Keratinocyte (primary cell): ENCODE data around the gene SLC4A1AP. TPM values are rescaled to one million over a fixed set of nuclear protein-coding genes. Genes with fewer than 3 reads are reported as not detected.

Experiments used
- DNase-seq: peaks from one replicate; pipeline ENCODE4 v3.0.0-alpha.2; 2011; ENCODE audit warnings: low read depth, missing footprints, low spot score
- FAIRE-seq: peaks from 2 replicates; lab custom pipeline; 2011; peaks lifted over from hg19 to GRCh38; lab: Jason Lieb, UNC
- H2AFZ ChIP-seq: 2 replicates; pipeline ENCODE4 v1.6.0; 2012; ENCODE audit warnings: low read length, control low read depth, inconsistent platforms; ENCODE audit not compliant: control insufficient read depth
- H3K27ac ChIP-seq: 2 replicates; pipeline ENCODE4 v1.5.1; 2011; ENCODE audit warnings: low read length; ENCODE audit not compliant: control insufficient read depth, insufficient read depth
- H3K27me3 ChIP-seq: 3 replicates; pipeline ENCODE4 v1.6.0; 2011; ENCODE audit warnings: low read length; ENCODE audit not compliant: control insufficient read depth, insufficient read depth; ENCODE audit errors: extremely low read depth
- H3K36me3 ChIP-seq, 2 experiments: 2 replicates in 1 of 2; 3 replicates in 1 of 2; pipeline ENCODE4 v1.5.1; 2011; ENCODE audit warnings: low read length in 2 of 2, mild to moderate bottlenecking in 1 of 2; ENCODE audit not compliant: control insufficient read depth in 2 of 2, insufficient read depth in 2 of 2; ENCODE audit errors: extremely low read depth in 1 of 2
- H3K4me1 ChIP-seq: 3 replicates; pipeline ENCODE4 v1.5.1; 2011; ENCODE audit warnings: low read length; ENCODE audit not compliant: control insufficient read depth, insufficient read depth; ENCODE audit errors: extremely low read depth
- H3K4me2 ChIP-seq: 3 replicates; pipeline ENCODE4 v1.6.0; 2011; ENCODE audit warnings: low read depth, low read length; ENCODE audit not compliant: control insufficient read depth, insufficient read depth; ENCODE audit errors: extremely low read depth
- H3K4me3 ChIP-seq, 3 experiments: fragments of 200-600 bp in 1 of 3; sonication (generic) in 1 of 3; 2 replicates in 2 of 3; 3 replicates in 1 of 3; pipeline ENCODE4 v1.5.1; 2011 to 2016; ENCODE audit warnings: low read length in 3 of 3, mild to moderate bottlenecking in 3 of 3, control low read depth in 2 of 3, inconsistent platforms in 1 of 3, low read depth in 1 of 3, mixed read lengths in 1 of 3, mixed run types in 1 of 3, moderate library complexity in 1 of 3; ENCODE audit not compliant: control insufficient read depth in 2 of 3, insufficient read depth in 2 of 3; ENCODE audit errors: extremely low read depth in 1 of 3
- H3K79me2 ChIP-seq: 2 replicates; pipeline ENCODE4 v1.6.0; 2012; ENCODE audit warnings: low read length; ENCODE audit not compliant: control insufficient read depth, insufficient read depth
- H3K9ac ChIP-seq: 3 replicates; pipeline ENCODE4 v1.6.0; 2011; ENCODE audit warnings: low read length; ENCODE audit not compliant: control insufficient read depth, insufficient read depth; ENCODE audit errors: extremely low read depth
- H3K9me1 ChIP-seq: 3 replicates; pipeline ENCODE4 v1.6.0; 2011; ENCODE audit warnings: low read length; ENCODE audit not compliant: control insufficient read depth, insufficient read depth; ENCODE audit errors: extremely low read depth
- H3K9me3 ChIP-seq: 2 replicates; pipeline ENCODE4 v1.5.1; 2012; ENCODE audit warnings: low read depth, low read length; ENCODE audit not compliant: control insufficient read depth
- H4K20me1 ChIP-seq: 3 replicates; pipeline ENCODE4 v1.6.0; 2011; ENCODE audit warnings: low read length; ENCODE audit not compliant: control insufficient read depth, insufficient read depth; ENCODE audit errors: extremely low read depth
- EZH2 ChIP-seq: IDR thresholded peaks from one replicate; pipeline ENCODE4 v1.6.1; 2012; ENCODE audit warnings: inconsistent platforms, mild to moderate bottlenecking, low read length, moderate library complexity
- dilution Hi-C: fragments of 300-500 bp; cut with MboI; formaldehyde crosslinking; loops from one replicate; pipeline ENCODE4 v1.7.0; 2020; ENCODE audit warnings: low sequenced_read_pairs; ENCODE audit not compliant: extremely low pct_ligation_motif_present
- polyA plus RNA-seq, 5 experiments: library from polyadenylated mRNA; depleted of rRNA in 3 of 5; stranded (reverse) in 3 of 5; stranded (forward) in 1 of 5; unstranded in 1 of 5; fragments of >200 nt; gene quantifications; 1 replicate in 1 of 5; 2 replicates in 3 of 5; 3 replicates in 1 of 5; pipeline versions ENCODE4 v1.2.1 to v1.2.3, GENCODE V29; 2011 to 2012; ENCODE audit warnings: missing spikeins in 2 of 5, low read depth in 1 of 5, low replicate concordance in 1 of 5
- TF ChIP-seq, protein P1 (sequence below), 3 experiments: IDR thresholded peaks in 1 of 3; conservative IDR thresholded peaks in 1 of 3; optimal IDR thresholded peaks in 1 of 3; 2 replicates in 2 of 3; 3 replicates in 1 of 3; pipeline versions ENCODE3 to v1.5.1; 2011; ENCODE audit warnings: low read length in 3 of 3, mild to moderate bottlenecking in 3 of 3, moderate library complexity in 2 of 3, control low read depth in 1 of 3, inconsistent platforms in 1 of 3; ENCODE audit not compliant: insufficient read depth in 2 of 3; ENCODE audit errors: extremely low read depth in 1 of 3

SLC4A1AP gene
- polyA plus RNA-seq, 1 donor (not counting 4 experiments of a cell fraction or from before 2014, with no cell fraction given): 17.0 TPM

GRCh38 chr2:27690052-27690451, 26.4 kb downstream of the SLC4A1AP start:
- DNase-seq: no peak
- Histone ChIP-seq H3K4me1 (peaks cover 30% of the 10 kb centered on the region), H2AFZ (no peak overlapping the region), H3K79me2 (no peaks in the 10 kb centered on the region), H3K9me1 (no peaks in the 10 kb centered on the region), H4K20me1 (no peaks in the 10 kb centered on the region), H3K4me2 (no peak overlapping the region), H3K27ac (no peak overlapping the region), H3K4me3 (no peak overlapping the region), H3K9me3 (no peaks in the 10 kb centered on the region), H3K36me3 (peaks cover 3 to 6% of the 10 kb centered on the region in 2 experiments), H3K27me3 (no peaks in the 10 kb centered on the region), H3K9ac (no peak overlapping the region)
- no peak for FAIRE-seq
- TF ChIP-seq EZH2: no peak
- TF ChIP-seq, protein P1, sequence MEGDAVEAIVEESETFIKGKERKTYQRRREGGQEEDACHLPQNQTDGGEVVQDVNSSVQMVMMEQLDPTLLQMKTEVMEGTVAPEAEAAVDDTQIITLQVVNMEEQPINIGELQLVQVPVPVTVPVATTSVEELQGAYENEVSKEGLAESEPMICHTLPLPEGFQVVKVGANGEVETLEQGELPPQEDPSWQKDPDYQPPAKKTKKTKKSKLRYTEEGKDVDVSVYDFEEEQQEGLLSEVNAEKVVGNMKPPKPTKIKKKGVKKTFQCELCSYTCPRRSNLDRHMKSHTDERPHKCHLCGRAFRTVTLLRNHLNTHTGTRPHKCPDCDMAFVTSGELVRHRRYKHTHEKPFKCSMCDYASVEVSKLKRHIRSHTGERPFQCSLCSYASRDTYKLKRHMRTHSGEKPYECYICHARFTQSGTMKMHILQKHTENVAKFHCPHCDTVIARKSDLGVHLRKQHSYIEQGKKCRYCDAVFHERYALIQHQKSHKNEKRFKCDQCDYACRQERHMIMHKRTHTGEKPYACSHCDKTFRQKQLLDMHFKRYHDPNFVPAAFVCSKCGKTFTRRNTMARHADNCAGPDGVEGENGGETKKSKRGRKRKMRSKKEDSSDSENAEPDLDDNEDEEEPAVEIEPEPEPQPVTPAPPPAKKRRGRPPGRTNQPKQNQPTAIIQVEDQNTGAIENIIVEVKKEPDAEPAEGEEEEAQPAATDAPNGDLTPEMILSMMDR (optimal IDR thresholded peaks at IDR 0.05 in 1 of 3, IDR thresholded peaks at IDR 0.05 in 1 of 3, conservative IDR thresholded peaks at IDR 0.05 in 1 of 3; ENCODE audit: extremely low read depth in 1 of 3, insufficient read depth in 2 of 3, low read length in 3 of 3): no peak
- dilution Hi-C loops: no loop called here

DNA sequence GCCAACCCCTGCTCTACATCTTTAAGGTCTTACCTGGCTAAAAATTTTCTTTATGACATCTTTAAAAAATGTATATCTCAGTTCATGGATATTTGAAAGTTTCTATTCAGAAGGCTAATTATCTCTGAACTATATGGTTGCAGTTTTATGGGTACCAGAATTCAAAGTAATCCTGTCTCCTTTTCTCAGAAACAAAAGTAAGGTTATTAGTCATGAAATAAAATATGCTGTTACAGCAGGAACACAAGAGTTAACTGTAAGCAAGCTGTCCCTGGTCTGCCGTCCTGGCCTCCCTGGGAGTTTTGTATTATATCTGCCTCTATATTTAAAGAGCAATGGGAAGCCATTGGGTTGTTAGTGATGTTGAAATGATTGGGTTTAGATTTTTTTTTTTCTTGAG, 34.0 kb downstream of the SLC4A1AP start:
- FAIRE-seq (no peak), DNase-seq (no peak)
- H3K9me3 ChIP-seq: no peaks in the 10 kb centered on the region
- peaks cover 0 to 6% of the 10 kb centered on the region in 2 experiments for H3K36me3 ChIP-seq
- H3K9me1 ChIP-seq: no peaks in the 10 kb centered on the region
- no peaks in the 10 kb centered on the region for H4K20me1 ChIP-seq
- H3K4me3 ChIP-seq: no peak overlapping the region
- H3K79me2 ChIP-seq: no peaks in the 10 kb centered on the region
- H3K27me3 ChIP-seq: no peaks in the 10 kb centered on the region
- no peak overlapping the region for H2AFZ ChIP-seq
- dilution Hi-C loops: no loop called here
- TF ChIP-seq, protein P1 (optimal IDR thresholded peaks at IDR 0.05 in 1 of 3, IDR thresholded peaks at IDR 0.05 in 1 of 3, conservative IDR thresholded peaks at IDR 0.05 in 1 of 3; ENCODE audit: extremely low read depth in 1 of 3, insufficient read depth in 2 of 3, low read length in 3 of 3): no peak
- no peak overlapping the region for H3K27ac ChIP-seq
- H3K9ac ChIP-seq: no peak overlapping the region
- no peak overlapping the region for H3K4me2 ChIP-seq
- H3K4me1 ChIP-seq: no peaks in the 10 kb centered on the region
